CD4-positive, alpha-beta memory T cell (primary cell): ENCODE measurements around the gene SAXO2. TPM values are rescaled to one million over a fixed set of nuclear protein-coding genes. Genes with fewer than 3 reads are reported as not detected.
"Not testable (repeated sequence)": the region's sequence is repeated elsewhere in the genome, so short reads cannot be mapped to it uniquely, and the experiment has no call there.

Experiments used
- CTCF ChIA-PET: fragments of 350-600 bp; sonication (Branson Sonifier 250); formaldehyde crosslinking; loops from one replicate; lab custom pipeline; 2021; ENCODE audit warnings: inconsistent platforms; ENCODE audit not compliant: partially characterized antibody; lab: Charles Lee
- POLR2A ChIA-PET: fragments of 350-600 bp; sonication (Branson Sonifier 250); formaldehyde crosslinking; loops from one replicate; lab custom pipeline; 2021; ENCODE audit not compliant: partially characterized antibody; lab: Charles Lee
- DNase-seq, 5 donors: peaks; one replicate each; pipeline versions ENCODE4 v3.0.0 to v3.0.0-alpha.2; 2020 to 2022; ENCODE audit warnings: mixed read lengths in 1 of 5
- H3K27ac ChIP-seq: one replicate; pipeline ENCODE4 v1.7.0; 2013; ENCODE audit warnings: low read depth, low read length
- H3K27me3 ChIP-seq: 2 replicates; pipeline ENCODE4 v1.7.0; 2013; ENCODE audit warnings: mild to moderate bottlenecking, low read length, moderate library complexity; ENCODE audit not compliant: insufficient read depth
- H3K36me3 ChIP-seq: 2 replicates; pipeline ENCODE4 v1.7.0; 2013; ENCODE audit warnings: mild to moderate bottlenecking, low read length, moderate library complexity; ENCODE audit not compliant: insufficient read depth
- H3K4me1 ChIP-seq: 2 replicates; pipeline ENCODE4 v1.7.0; 2013; ENCODE audit warnings: mild to moderate bottlenecking, low read length, moderate library complexity; ENCODE audit not compliant: insufficient read depth
- H3K4me3 ChIP-seq, 2 donors: one replicate each; pipeline ENCODE4 v1.7.0; 2013; ENCODE audit warnings: low read length in 2 of 2, mild to moderate bottlenecking in 1 of 2
- H3K9me3 ChIP-seq, 2 donors: one replicate each; pipeline ENCODE4 v1.7.0; 2013; ENCODE audit warnings: low read length in 2 of 2, control low read depth in 1 of 2; ENCODE audit not compliant: control insufficient read depth in 1 of 2
- H3K27ac Mint-ChIP-seq, 7 donors: one replicate each; pipeline ENCODE4 v1.8.0; 2020 to 2021; ENCODE audit warnings: mixed read lengths in 7 of 7, mild to moderate bottlenecking in 6 of 7, inconsistent platforms in 3 of 7, moderate library complexity in 3 of 7
- H3K27me3 Mint-ChIP-seq, 2 donors: one replicate each; pipeline ENCODE4 v1.8.0; 2020 to 2021; ENCODE audit warnings: mixed read lengths in 2 of 2
- H3K36me3 Mint-ChIP-seq, 2 donors: one replicate each; pipeline ENCODE4 v1.8.0; 2020 to 2021; ENCODE audit warnings: mixed read lengths in 2 of 2, inconsistent platforms in 1 of 2, mild to moderate bottlenecking in 1 of 2
- H3K4me1 Mint-ChIP-seq, 4 donors: one replicate each; pipeline ENCODE4 v1.8.0; 2020 to 2021; ENCODE audit warnings: mixed read lengths in 4 of 4, mild to moderate bottlenecking in 1 of 4
- H3K4me3 Mint-ChIP-seq, 8 donors: one replicate each; pipeline ENCODE4 v1.8.0; 2020 to 2021; ENCODE audit warnings: mixed read lengths in 8 of 8, mild to moderate bottlenecking in 7 of 8, moderate library complexity in 6 of 8, inconsistent platforms in 3 of 8
- H3K9me3 Mint-ChIP-seq, 8 donors: one replicate each; pipeline ENCODE4 v1.8.0; 2020 to 2021; ENCODE audit warnings: mixed read lengths in 8 of 8, mild to moderate bottlenecking in 5 of 8, inconsistent platforms in 3 of 8, moderate library complexity in 1 of 8
- intact Hi-C: fragments of 100-400 bp; cut with micrococcal nuclease; formaldehyde crosslinking; loops from one replicate; pipeline ENCODE4 v1.15.1; 2023
- polyA plus RNA-seq, 2 donors: library from polyadenylated mRNA; unstranded; fragments of 300-500 nt; fragmentation: Illumina TruSeq; gene quantifications; one replicate each; pipeline ENCODE4 v1.2.3, GENCODE V29; 2021
- total RNA-seq, 2 experiments: library from RNA; stranded (reverse); gene quantifications; one replicate each; pipeline ENCODE4 v1.2.3, GENCODE V29; 2021

The SAXO2 gene
- total and polyA plus RNA-seq, 4 experiments from 2014 or later = 0.26 to 2.7 (median 1.7) TPM; not detected in 1

GRCh38 chr15:82303956-82304777 lies 41.5 kb downstream of the SAXO2 start:
- Histone ChIP-seq H3K27ac (no peak overlapping the region), H3K36me3 (no peaks in the 10 kb centered on the region), H3K9me3 (no peaks in the 10 kb centered on the region), H3K27me3 (no peaks in the 10 kb centered on the region), H3K4me1 (peaks cover 2% of the 10 kb centered on the region), H3K4me3 (no peak overlapping the region)
- Mint-ChIP-seq H3K36me3 (no peaks in the 10 kb centered on the region), H3K27me3 (no peaks in the 10 kb centered on the region), H3K4me1 (peaks cover 5 to 20% (median 10%) of the 10 kb centered on the region in 4 donors), H3K4me3 (no peak overlapping the region), H3K27ac (no peak overlapping the region), H3K9me3 (no peaks in the 10 kb centered on the region)
- DNase-seq = no peak
- ChIA-PET CTCF (no interaction called here), POLR2A (no interaction called here)
- intact Hi-C loops = no loop called here

- Histone ChIP-seq H3K27me3 (no peaks in the 10 kb centered on the region), H3K36me3 (no peaks in the 10 kb centered on the region), H3K4me3 (no peak overlapping the region), H3K4me1 (no peaks in the 10 kb centered on the region), H3K9me3 (no peaks in the 10 kb centered on the region), H3K27ac (no peak overlapping the region)
- CTCF ChIA-PET = no interaction called here
- Mint-ChIP-seq H3K27ac (peak overlapping the region in 1 of 7 donors; percentile 67), H3K27me3 (no peaks in the 10 kb centered on the region), H3K9me3 (no peaks in the 10 kb centered on the region), H3K4me3 (no peak overlapping the region), H3K4me1 (peaks cover 5 to 17% (median 10%) of the 10 kb centered on the region in 4 donors), H3K36me3 (peaks cover 0 to under 1% of the 10 kb centered on the region in 2 donors)
- POLR2A ChIA-PET = no interaction called here
- intact Hi-C loops = no loop called here
- DNase-seq = no peak
Observed at GRCh38 chr15:82304778-82305090, 42.1 kb downstream of the SAXO2 start.

- Histone ChIP-seq H3K27ac (no peak overlapping the region), H3K4me1 (no peaks in the 10 kb centered on the region), H3K9me3 (no peaks in the 10 kb centered on the region), H3K36me3 (no peaks in the 10 kb centered on the region), H3K4me3 (no peak overlapping the region), H3K27me3 (no peaks in the 10 kb centered on the region)
- Mint-ChIP-seq H3K27me3 (no peaks in the 10 kb centered on the region), H3K4me3 (no peak overlapping the region), H3K36me3 (peaks cover 0 to 7% of the 10 kb centered on the region in 2 donors), H3K27ac (no peak overlapping the region), H3K9me3 (peaks cover 0 to 5% (median 2%) of the 10 kb centered on the region in 8 donors), H3K4me1 (peaks cover 5 to 17% (median 11%) of the 10 kb centered on the region in 4 donors)
- CTCF ChIA-PET = no interaction called here
- DNase-seq = no peak
- POLR2A ChIA-PET = no interaction called here
- intact Hi-C loops = no loop called here
Observed at GRCh38 chr15:82305621-82306048, 43.0 kb downstream of the SAXO2 start.

- CTCF ChIA-PET = no interaction called here
- H3K27me3 Mint-ChIP-seq = no peaks in the 10 kb centered on the region
- no peaks in the 10 kb centered on the region for H3K27me3 ChIP-seq
- H3K27ac ChIP-seq = no peak overlapping the region
- H3K4me3 ChIP-seq = no peak overlapping the region
- POLR2A ChIA-PET = no interaction called here
- no peak overlapping the region for H3K4me3 Mint-ChIP-seq
- DNase-seq = no peak
- H3K4me1 ChIP-seq = no peaks in the 10 kb centered on the region
- H3K9me3 ChIP-seq = no peaks in the 10 kb centered on the region
- H3K36me3 ChIP-seq = no peaks in the 10 kb centered on the region
- peaks cover 5 to 17% (median 10%) of the 10 kb centered on the region in 4 donors for H3K4me1 Mint-ChIP-seq
- H3K36me3 Mint-ChIP-seq = peaks cover 0 to 10% of the 10 kb centered on the region in 2 donors
- peaks cover 0 to 13% (median 4%) of the 10 kb centered on the region in 8 donors for H3K9me3 Mint-ChIP-seq
- intact Hi-C loops = no loop called here
- no peak overlapping the region for H3K27ac Mint-ChIP-seq
Observed at GRCh38 chr15:82306791-82307713, 44.4 kb downstream of the SAXO2 start.

GRCh38 chr15:82307714-82308081 lies 45.1 kb downstream of the SAXO2 start:
- CTCF ChIA-PET = no interaction called here
- H3K4me3 Mint-ChIP-seq = no peak overlapping the region

GRCh38 chr15:82309802-82310201 lies 47.2 kb downstream of the SAXO2 start:
- peaks cover 0 to 10% of the 10 kb centered on the region in 2 donors for H3K36me3 Mint-ChIP-seq
- Histone ChIP-seq H3K4me3 (no peak overlapping the region), H3K36me3 (no peaks in the 10 kb centered on the region), H3K27ac (no peak overlapping the region), H3K27me3 (no peaks in the 10 kb centered on the region), H3K4me1 (no peaks in the 10 kb centered on the region), H3K9me3 (no peaks in the 10 kb centered on the region)
- no peak for DNase-seq
- peaks cover 0 to 13% (median 4%) of the 10 kb centered on the region in 8 donors for H3K9me3 Mint-ChIP-seq
- peaks cover 3 to 9% (median 6%) of the 10 kb centered on the region in 4 donors for H3K4me1 Mint-ChIP-seq
- ChIA-PET CTCF (no interaction called here), POLR2A (no interaction called here)
- H3K27ac Mint-ChIP-seq = no peak overlapping the region
- no peaks in the 10 kb centered on the region for H3K27me3 Mint-ChIP-seq
- no peak overlapping the region for H3K4me3 Mint-ChIP-seq
- intact Hi-C loops = no loop called here

More at GRCh38 chr15:82307714-82308081, 45.1 kb downstream of the SAXO2 start:
- H3K27me3 Mint-ChIP-seq = no peaks in the 10 kb centered on the region
- H3K27me3 ChIP-seq = no peaks in the 10 kb centered on the region
- no peak for DNase-seq
- H3K27ac Mint-ChIP-seq = peak overlapping the region in 1 of 7 donors; percentile 76
- peaks cover 3 to 17% (median 10%) of the 10 kb centered on the region in 4 donors for H3K4me1 Mint-ChIP-seq
- POLR2A ChIA-PET = no interaction called here
- H3K9me3 ChIP-seq = no peaks in the 10 kb centered on the region
- peaks cover 0 to 10% of the 10 kb centered on the region in 2 donors for H3K36me3 Mint-ChIP-seq
- H3K27ac ChIP-seq = no peak overlapping the region
- intact Hi-C loops = no loop called here
- H3K4me3 ChIP-seq = no peak overlapping the region
- peaks cover 0 to 13% (median 4%) of the 10 kb centered on the region in 8 donors for H3K9me3 Mint-ChIP-seq
- no peaks in the 10 kb centered on the region for H3K4me1 ChIP-seq
- no peaks in the 10 kb centered on the region for H3K36me3 ChIP-seq

- H3K27me3 ChIP-seq, POLR2A ChIA-PET, H3K9me3 ChIP-seq, CTCF ChIA-PET, H3K27ac Mint-ChIP-seq, H3K4me3 ChIP-seq, intact Hi-C loops, H3K4me1 Mint-ChIP-seq, H3K36me3 ChIP-seq, H3K27ac ChIP-seq, H3K36me3 Mint-ChIP-seq, H3K4me1 ChIP-seq, H3K4me3 Mint-ChIP-seq, H3K27me3 Mint-ChIP-seq, DNase-seq: not testable (repeated sequence)
- H3K9me3 Mint-ChIP-seq = peaks cover 0 to 13% (median 4%) of the 10 kb centered on the region in 8 donors
Observed at GRCh38 chr15:82311321-82311720, 48.7 kb downstream of the SAXO2 start.
